LNCaP clone FGC (cell line): ENCODE measurements around the gene ATP5F1E.
A peak's percentile ranks its signal among the peaks of the same experiment; 100 is the strongest.

Source experiments
- DNase-seq: peaks from one replicate; pipeline ENCODE4 v3.0.0-alpha.2; 2011; ENCODE audit warnings: low read depth
- H3K4me3 ChIP-seq: 2 replicates; pipeline ENCODE4 v1.5.1; 2011; ENCODE audit warnings: mild to moderate bottlenecking, low read depth, low read length, control low read depth
- CTCF ChIP-seq: IDR thresholded peaks from 2 replicates; pipeline ENCODE4 v1.5.1; 2012; ENCODE audit warnings: mild to moderate bottlenecking; ENCODE audit not compliant: control insufficient read depth, insufficient read depth; ENCODE audit errors: extremely low read depth

ATP5F1E gene

GRCh38 chr20:59035381-59035780 is 3.2 kb upstream of the ATP5F1E start:
- DNase-seq: no peak
- H3K4me3 ChIP-seq: no peak overlapping the region
- TF ChIP-seq CTCF: no peak

GRCh38 chr20:59033616-59034165 is 1.6 kb upstream of the ATP5F1E start:
- no peak overlapping the region for H3K4me3 ChIP-seq
- TF ChIP-seq CTCF: no peak
- no peak for DNase-seq

DNA sequence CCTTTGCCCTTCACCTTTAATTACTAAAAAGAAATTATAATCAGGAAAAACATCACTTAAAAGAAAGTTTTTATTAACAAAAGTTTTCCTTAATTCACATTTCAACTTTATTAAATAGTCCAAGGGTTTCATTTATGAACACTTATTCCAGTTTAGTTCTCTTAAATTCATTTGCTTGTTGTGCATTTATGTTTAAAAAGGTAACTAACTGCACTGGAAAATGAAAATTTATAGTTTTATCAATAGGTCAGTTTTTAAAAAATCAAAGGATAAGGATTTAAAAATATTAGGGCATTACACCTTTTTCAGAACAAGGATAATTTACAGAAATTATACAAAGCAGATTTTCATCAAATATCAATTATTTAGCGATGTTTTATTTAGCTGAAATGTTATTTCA is 958 bp upstream of the ATP5F1E start:
- TF ChIP-seq CTCF: no peak
- peak overlapping the region; percentile 80 for H3K4me3 ChIP-seq
- no peak for DNase-seq

GRCh38 chr20:59032713-59033059 is 551 bp upstream of the ATP5F1E start:
- no peak for DNase-seq
- 0 out of 2 replicates have a peak, but pooled peaks have one; percentile 5 for TF ChIP-seq CTCF

GRCh38 chr20:59031564-59032022 is 542 bp downstream of the ATP5F1E start:
- no peak for TF ChIP-seq CTCF
- H3K4me3 ChIP-seq: peak overlapping the region; percentile 80
- DNase-seq: no peak

More at GRCh38 chr20:59032713-59033059, 551 bp upstream of the ATP5F1E start:
- H3K4me3 ChIP-seq: peak overlapping the region; percentile 80

GRCh38 chr20:59030911-59031563 is 1.1 kb downstream of the ATP5F1E start:
- H3K4me3 ChIP-seq: peak overlapping the region; percentile 80
- no peak for DNase-seq
- TF ChIP-seq CTCF: no peak

DNA sequence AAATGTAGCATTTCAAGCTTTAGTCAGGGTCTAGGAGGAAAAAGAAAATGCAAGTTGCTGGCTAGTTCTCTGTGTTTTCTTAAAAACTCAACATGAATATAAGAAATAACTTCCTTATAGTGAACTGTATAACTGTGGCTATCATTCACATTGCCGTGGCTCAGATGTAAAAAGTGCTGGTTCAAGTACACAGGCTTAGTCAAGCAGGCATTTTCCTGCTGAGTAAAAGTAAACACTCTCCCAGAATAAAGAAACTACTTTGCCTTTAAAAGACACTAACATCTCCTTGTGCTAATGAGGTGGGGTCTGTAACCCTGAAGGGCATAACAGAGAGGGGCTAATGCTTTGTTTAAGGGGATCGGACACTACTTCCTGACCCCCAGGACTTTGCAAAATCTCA is 3.3 kb downstream of the ATP5F1E start:
- H3K4me3 ChIP-seq: no peak overlapping the region
- no peak for DNase-seq
- no peak for TF ChIP-seq CTCF
